NCI-H187 (cell line): ENCODE measurements around the gene B9D1.
A peak's percentile ranks its signal among the peaks of the same experiment; 100 is the strongest.

Experiments used
- DNase-seq, 2 experiments: peaks; one replicate each; lab custom pipeline; 2025; lab: John Stamatoyannopoulos, UW

The B9D1 gene

DNA sequence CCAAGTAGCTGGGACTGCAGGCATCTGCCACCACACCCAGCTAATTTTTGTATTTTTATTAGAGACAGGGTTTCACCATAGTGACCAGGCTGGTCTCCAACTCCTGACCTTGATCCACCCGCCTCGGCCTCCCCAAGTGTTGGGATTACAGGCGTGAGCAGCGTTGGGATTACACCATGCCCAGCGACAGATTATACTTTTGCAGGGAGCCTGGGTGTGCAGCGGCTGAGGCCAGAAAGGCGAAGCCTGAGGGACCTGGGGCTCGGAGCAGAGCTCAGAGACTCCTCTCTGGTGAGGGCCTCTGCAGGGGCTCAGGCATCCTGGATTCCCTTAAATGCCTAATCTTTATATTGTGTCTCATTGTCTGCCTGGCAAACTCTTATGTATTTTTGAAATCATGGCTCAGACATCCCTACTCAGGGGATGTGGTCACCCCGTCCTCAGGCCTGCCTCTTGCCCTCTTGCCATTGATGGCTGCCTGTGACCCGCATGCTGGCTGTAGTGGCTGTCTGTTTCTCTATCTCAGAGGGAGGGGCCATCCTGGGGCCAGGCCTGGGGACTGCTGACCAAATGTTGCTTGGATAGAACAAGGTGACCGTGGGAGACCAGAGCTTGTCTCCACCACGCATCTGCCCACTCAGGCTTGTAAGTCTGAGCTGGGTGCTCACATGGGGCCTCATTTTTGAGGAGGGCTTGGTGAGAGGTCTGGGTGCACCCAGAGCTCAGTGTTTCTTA is 42.6 kb downstream of the B9D1 start:
- DNase-seq = no peak

- DNase-seq = no peak
These were observed 43.9 kb downstream of the B9D1 start for GRCh38 chr17:19318611-19319010.

GRCh38 chr17:19317359-19318095 is 45.0 kb downstream of the B9D1 start:
- DNase-seq = peak in 1 of 2 experiments; percentile 6

DNA sequence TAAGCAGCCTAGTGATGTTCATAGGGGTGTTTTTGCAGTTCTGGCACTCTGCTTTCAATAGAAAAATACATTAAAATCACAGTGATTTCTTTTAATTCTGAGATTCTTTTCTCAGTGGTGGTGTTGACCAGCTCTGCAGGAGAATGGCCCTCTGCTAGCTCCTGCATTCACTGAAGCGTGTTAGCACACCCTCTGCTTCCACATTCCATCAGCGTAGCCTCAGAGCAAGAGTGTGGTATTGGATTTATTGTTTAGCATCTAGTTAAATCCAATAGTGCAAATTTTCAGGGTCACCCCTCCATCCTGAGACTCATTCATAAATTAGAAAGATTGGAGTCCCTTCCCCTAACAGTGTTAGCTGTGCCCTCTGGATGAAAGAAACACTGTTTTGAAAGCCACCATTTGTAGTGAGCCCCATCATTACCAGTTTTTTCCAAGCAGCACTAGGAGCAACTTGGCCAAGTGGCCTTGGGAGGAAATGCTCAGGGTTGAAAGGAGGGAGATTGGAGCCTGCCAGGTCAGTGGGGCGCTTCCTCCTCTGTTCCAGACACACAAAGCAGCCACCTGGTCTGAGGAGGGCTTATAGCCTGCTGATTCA is 45.7 kb downstream of the B9D1 start:
- DNase-seq = no peak

DNA sequence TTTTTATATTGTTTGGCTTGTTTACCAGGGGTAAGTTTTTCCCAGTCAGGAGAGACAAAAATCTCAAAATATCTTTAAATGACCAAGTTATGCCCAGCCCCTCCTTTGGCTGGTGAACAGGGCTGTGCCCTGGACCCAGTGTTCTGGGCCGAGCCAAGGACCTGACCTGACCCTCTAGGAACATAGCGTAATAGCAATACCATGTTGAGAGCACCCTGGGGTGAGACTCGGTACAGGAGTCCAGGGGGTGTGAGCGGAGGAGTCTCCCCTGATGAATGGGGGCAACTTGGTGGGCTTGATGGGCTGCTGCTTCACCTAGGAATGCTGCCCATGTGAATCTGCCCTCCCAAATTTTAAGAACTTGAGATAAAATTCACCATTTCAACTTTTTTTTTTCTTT is 47.4 kb downstream of the B9D1 start:
- DNase-seq = no peak

- no peak for DNase-seq
These were observed 48.5 kb downstream of the B9D1 start for GRCh38 chr17:19313746-19314651.

GRCh38 chr17:19313066-19313745 is 49.3 kb downstream of the B9D1 start:
- no peak for DNase-seq

DNA sequence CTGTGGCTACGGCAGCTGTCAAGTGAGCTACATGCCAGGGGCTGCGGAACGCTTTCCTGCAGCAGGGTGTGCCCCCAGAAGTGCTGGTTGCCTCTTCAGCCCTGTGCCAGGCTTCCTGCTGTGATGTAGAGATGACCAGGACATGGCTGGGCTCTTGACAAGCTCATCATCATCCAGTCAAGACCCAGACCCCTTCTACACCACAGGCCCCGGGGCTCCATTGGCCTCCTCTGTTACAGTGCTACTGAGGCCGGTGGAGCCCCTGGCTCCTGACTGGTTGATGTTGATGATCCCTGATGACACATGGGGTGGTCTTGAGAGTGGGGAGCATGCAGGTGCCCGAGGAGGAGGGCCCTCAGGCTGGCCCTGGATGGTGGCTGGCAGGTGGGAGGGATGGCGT is 50.1 kb downstream of the B9D1 start:
- no peak for DNase-seq

- no peak for DNase-seq
These were observed 50.9 kb downstream of the B9D1 start for GRCh38 chr17:19311421-19312215.

- DNase-seq = no peak
These were observed 51.5 kb downstream of the B9D1 start for GRCh38 chr17:19311016-19311415.

- DNase-seq = no peak
These were observed 52.4 kb downstream of the B9D1 start for GRCh38 chr17:19310151-19310550.

DNA sequence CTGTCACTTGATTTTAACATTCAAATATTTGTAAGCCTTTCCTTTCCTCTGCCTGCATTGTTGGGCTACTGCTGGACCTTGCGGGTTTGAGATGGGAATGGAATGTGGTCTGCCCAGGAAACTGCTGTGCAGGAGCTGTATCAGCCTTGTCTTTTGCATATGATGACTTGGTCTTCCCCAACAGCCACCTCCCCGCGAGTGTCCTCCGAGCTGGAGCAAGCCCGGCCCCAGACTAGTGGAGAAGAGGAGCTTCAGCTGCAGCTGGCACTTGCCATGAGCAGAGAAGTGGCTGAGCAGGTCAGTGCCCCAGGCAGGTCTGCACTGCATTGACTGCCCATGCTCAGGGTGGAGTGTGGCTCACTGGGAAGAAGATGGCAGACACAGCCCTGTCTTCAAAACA is 52.8 kb downstream of the B9D1 start:
- DNase-seq = no peak

DNA sequence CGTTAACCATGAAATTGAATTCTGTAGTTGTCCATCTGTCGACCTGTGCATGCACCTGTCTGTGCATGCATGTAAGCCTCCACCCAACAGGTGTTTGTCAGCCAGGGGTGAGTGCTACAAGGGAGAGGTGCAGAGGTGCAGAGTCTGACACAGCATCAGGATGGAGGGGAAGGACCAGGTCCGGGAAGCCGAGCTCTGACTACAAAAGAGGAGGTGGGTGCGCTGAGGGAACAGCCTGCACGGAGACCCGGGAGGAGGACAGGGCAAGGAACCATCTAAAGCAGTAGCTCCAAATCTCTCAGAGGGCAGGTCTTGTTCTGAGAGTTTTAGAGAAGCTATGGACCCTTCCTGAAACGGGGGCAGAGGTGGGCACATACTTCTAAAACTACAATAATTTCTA is 54.1 kb downstream of the B9D1 start:
- no peak for DNase-seq

DNA sequence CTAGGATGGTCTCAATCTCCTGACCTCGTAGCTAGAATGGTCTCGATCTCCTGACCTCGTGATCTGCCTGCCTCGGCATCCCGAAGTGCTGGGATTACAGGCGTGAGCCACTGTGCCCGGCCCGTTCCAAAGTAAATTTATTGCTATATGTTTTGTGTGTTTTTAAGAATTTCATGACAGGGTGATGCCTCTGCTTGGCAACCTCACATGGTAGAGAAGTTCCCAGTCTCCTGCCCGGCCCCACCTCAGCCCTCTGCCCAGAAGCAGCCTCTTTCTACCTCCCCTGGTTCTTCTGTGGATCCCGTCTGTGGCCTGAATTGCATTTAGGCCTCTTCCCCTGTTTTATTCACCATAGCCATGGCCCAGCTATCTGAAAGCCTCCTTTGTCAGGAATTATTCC is 55.0 kb downstream of the B9D1 start:
- no peak for DNase-seq

- no peak for DNase-seq
These were observed 56.1 kb downstream of the B9D1 start for GRCh38 chr17:19306160-19307111.

DNA sequence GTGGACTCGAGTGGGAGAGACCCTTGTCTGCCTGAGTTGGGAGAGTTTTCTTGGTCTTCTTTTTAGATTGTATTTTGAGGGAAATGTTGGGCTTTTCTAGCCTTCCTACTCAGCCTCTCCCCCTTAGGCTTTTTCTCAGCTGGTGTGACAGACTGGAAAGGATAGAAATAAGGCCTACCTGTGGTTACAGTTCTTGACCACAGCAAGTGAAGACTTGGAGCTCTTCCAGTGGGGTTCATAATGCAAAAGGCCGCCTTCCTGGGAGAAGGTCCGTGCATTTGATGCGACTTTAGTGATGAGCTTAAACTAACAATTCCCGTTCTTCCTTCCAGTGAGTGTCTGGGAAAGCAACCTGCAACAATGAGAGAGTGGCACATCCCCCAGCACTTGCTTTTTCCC is 56.8 kb downstream of the B9D1 start:
- no peak for DNase-seq

DNA sequence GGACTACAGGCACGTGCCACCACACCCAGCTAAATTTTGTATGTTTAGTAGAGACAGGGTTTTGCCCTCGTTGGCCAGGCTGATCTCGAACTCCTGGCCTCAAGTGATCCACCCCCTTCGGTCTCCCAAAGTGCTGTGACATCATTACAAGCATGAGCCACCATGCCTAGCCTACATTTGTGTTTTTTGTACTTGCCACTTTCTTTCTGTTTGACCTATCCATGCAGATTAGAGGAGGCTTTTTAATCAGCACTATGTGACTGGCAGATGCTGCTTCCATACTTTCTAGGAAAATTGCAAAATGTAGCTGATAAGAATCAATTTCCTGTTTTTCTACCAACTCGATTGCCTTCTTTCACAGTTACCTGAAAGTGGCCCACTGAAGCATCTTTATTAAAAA is 57.3 kb downstream of the B9D1 start:
- DNase-seq = no peak

DNA sequence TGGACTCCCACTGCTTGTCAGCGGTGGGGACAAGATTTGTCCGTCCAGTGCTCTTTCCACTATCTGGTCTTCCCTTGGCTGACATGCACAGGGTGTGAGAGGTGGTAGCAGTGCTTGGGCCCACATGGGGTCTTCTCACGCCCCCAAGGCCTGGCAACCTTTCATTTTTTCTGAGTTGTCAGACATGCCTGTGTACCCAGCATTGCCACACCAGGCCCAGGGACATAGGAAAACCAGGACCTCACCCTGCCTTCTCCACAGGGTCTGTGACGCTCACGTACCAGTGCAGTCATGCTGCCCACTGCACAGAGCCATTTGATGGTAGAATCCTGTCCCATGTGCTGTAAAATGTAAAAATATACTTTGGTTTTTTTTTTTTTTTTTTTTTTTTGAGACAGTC is 57.8 kb downstream of the B9D1 start:
- DNase-seq = no peak

- no peak for DNase-seq
These were observed 58.3 kb downstream of the B9D1 start for GRCh38 chr17:19304209-19304608.

GRCh38 chr17:19303367-19303776 is 59.2 kb downstream of the B9D1 start:
- DNase-seq = no peak
